Activated naive CD8-positive, alpha-beta T cell treated with anti-CD3 and anti-CD28 coated beads, Interleukin-2, amount 50 U/mL, for 24 hours (primary cell): ENCODE measurements around the gene AHSA1.

Experiments used
- ATAC-seq: fragments of 150-1000 bp; cut with Tn5 transposase; one replicate; pipeline ENCODE4 v1.10.0; 2021
- DNase-seq: peaks from one replicate; pipeline ENCODE4 v3.0.0; 2021
- H3K27ac Mint-ChIP-seq: one replicate; pipeline ENCODE4 v1.8.0; 2021; ENCODE audit warnings: mild to moderate bottlenecking, mixed read lengths
- H3K27me3 Mint-ChIP-seq: one replicate; pipeline ENCODE4 v1.8.0; 2021; ENCODE audit warnings: mixed read lengths
- H3K36me3 Mint-ChIP-seq: one replicate; pipeline ENCODE4 v1.8.0; 2021; ENCODE audit warnings: low read depth, mixed read lengths
- H3K4me1 Mint-ChIP-seq: one replicate; pipeline ENCODE4 v1.8.0; 2021; ENCODE audit warnings: mixed read lengths
- H3K4me3 Mint-ChIP-seq: one replicate; pipeline ENCODE4 v1.8.0; 2021; ENCODE audit warnings: mild to moderate bottlenecking, moderate library complexity, mixed read lengths
- H3K9me3 Mint-ChIP-seq: one replicate; pipeline ENCODE4 v1.8.0; 2021; ENCODE audit warnings: mixed read lengths

Gene AHSA1

GRCh38 chr14:77485901-77486678, 28.2 kb downstream of the AHSA1 start:
- Mint-ChIP-seq H3K27ac (no peak overlapping the region), H3K9me3 (no peaks in the 10 kb centered on the region), H3K4me1 (no peaks in the 10 kb centered on the region), H3K27me3 (no peaks in the 10 kb centered on the region), H3K36me3 (no peaks in the 10 kb centered on the region), H3K4me3 (no peak overlapping the region)
- ATAC-seq: no peak
- DNase-seq: no peak

DNA sequence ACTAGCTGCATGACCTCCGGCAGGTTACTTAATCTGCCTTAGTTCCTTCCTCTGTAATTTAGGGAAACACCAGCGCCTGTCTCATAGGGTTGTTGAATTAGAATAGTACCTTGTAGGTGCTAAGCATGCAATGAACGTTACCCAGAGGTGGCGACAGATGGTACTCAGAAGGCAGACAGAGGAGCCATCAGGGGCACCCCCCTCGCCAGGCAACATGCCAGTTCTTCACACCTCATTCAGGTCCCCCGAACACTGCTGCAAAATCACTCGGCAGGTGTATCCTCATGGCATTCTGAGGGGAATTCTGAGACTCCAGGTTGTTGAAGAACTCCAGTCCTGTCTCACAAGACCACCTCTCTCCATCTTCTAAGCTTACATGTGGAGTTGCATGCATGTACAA, 30.7 kb downstream of the AHSA1 start:
- Mint-ChIP-seq H3K36me3 (no peaks in the 10 kb centered on the region), H3K27me3 (no peaks in the 10 kb centered on the region), H3K27ac (no peak overlapping the region), H3K4me1 (no peaks in the 10 kb centered on the region), H3K4me3 (no peak overlapping the region), H3K9me3 (no peaks in the 10 kb centered on the region)
- no peak for ATAC-seq
- no peak for DNase-seq

- Mint-ChIP-seq H3K9me3 (no peaks in the 10 kb centered on the region), H3K27me3 (no peaks in the 10 kb centered on the region), H3K27ac (no peak overlapping the region), H3K4me3 (no peak overlapping the region), H3K4me1 (no peaks in the 10 kb centered on the region), H3K36me3 (no peaks in the 10 kb centered on the region)
- DNase-seq: no peak
- ATAC-seq: no peak
Observed at GRCh38 chr14:77489041-77489440, 31.1 kb downstream of the AHSA1 start.

GRCh38 chr14:77490347-77490986, 32.6 kb downstream of the AHSA1 start:
- Mint-ChIP-seq H3K4me3 (no peak overlapping the region), H3K27me3 (no peaks in the 10 kb centered on the region), H3K4me1 (no peaks in the 10 kb centered on the region), H3K9me3 (no peaks in the 10 kb centered on the region), H3K36me3 (no peaks in the 10 kb centered on the region), H3K27ac (no peak overlapping the region)
- ATAC-seq: no peak
- DNase-seq: no peak

DNA sequence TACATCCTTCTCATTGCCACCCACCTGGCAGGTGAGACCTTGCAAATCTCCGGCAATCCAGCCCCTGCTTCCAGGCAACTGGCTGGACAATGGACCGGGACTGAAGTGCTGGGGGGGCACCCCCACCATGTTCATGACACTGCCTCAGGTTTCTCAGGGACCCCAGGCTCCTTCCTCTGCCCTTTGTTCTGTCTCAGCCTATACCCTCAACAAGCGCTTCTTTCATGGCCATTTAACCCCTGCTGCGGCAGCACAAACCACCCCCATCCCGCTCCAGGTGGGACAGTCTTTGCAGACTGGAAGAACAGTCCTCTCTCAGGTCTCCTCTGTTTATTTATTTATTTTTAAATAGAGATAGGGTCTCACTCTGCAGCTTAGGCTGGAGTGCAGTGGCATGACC, 33.2 kb downstream of the AHSA1 start:
- no peaks in the 10 kb centered on the region for H3K4me1 Mint-ChIP-seq
- H3K36me3 Mint-ChIP-seq: no peaks in the 10 kb centered on the region
- no peak overlapping the region for H3K27ac Mint-ChIP-seq
- DNase-seq: no peak
- no peak for ATAC-seq
- no peak overlapping the region for H3K4me3 Mint-ChIP-seq
- H3K9me3 Mint-ChIP-seq: no peaks in the 10 kb centered on the region
- peaks cover 4% of the 10 kb centered on the region for H3K27me3 Mint-ChIP-seq

DNA sequence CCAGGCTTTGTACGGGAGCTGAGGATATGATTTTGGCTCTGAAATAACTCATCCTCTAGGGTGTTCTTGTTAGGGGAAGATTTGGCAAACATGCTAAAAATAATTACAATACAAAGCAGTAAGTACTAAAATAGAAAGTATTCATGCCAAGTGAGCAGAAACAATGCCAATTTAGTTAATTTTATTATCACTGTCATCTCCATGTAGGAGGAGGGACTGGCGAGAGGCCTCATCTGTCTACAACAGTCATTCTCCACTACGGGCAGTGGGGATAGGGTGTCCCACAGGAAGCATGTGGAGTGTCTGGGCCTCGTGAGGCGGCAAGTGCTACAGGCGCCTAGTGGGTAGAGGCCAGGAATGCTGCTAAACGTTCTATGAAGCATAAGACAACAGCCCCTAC, 37.4 kb downstream of the AHSA1 start:
- Mint-ChIP-seq H3K36me3 (no peaks in the 10 kb centered on the region), H3K27ac (no peak overlapping the region), H3K4me3 (no peak overlapping the region), H3K4me1 (peaks cover 6% of the 10 kb centered on the region), H3K9me3 (no peaks in the 10 kb centered on the region), H3K27me3 (peaks cover 31% of the 10 kb centered on the region)
- ATAC-seq (no peak), DNase-seq (no peak)

DNA sequence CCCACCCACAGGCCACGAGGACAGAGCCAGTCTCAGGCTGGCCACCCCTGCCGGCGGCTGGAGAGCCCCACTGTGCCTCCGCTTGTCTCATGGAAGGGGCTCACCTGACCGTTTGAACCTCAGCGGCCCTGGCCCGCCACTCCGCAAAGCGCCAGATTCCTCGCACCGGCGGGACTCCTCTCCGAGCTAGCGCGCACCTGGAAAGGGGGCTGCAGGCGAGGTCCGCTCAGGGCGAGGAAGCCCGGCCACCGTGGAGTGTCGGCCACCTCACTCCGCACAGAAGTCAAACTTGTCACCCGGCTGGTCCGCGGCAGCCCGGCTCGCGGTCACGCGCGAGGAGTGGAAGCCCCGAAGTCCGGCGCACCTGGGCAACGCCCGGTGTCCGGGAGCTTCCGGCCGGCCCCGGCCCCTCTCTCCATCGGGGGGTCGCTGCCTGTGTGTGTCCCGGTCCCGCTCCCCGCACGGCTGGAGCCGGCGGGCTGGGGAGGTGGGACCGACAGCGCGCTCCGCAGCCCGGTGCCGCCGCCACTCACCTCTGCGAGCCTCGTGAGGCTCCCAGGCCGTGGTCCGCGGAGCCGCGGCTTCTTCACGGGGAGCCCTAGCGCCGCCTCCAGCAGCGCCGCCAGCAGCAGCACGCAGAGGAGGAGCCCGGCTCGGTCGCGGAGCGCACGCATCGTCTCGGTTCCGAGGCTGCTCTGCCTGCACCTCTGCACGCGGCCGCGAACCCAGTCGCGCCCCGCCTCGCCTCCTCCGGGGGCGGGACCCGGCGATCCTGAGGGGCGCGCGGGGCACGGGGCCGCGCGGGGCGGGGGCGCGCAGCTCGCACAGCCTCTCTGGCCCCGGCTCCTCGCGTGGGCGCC, 40.5 kb downstream of the AHSA1 start, which contains the start of gene ISM2:
Gene ISM2 (minus strand): TSS at position 697 of the 860 bp plus-strand sequence. CDS start 23 bp downstream, at position 674.
- Mint-ChIP-seq H3K27me3 (peaks cover 35% of the 10 kb centered on the region), H3K9me3 (peaks cover 4% of the 10 kb centered on the region), H3K4me1 (peaks cover 6% of the 10 kb centered on the region), H3K27ac (no peak within 1 kb of the TSS), H3K36me3 (peaks cover 3% of the 10 kb centered on the region), H3K4me3 (peak within 1 kb of the TSS; percentile 59)
- ATAC-seq (peak; percentile 78), DNase-seq (peak; percentile 48)

- DNase-seq (peak; percentile 4), ATAC-seq (peak; percentile 16)
- Mint-ChIP-seq H3K9me3 (peaks cover 5% of the 10 kb centered on the region), H3K4me1 (peaks cover 6% of the 10 kb centered on the region), H3K27ac (no peak overlapping the region), H3K36me3 (peaks cover 4% of the 10 kb centered on the region), H3K4me3 (peak overlapping the region; percentile 53), H3K27me3 (peaks cover 35% of the 10 kb centered on the region)
Observed at GRCh38 chr14:77498984-77499527, 41.2 kb downstream of the AHSA1 start.

GRCh38 chr14:77502109-77502782, 44.4 kb downstream of the AHSA1 start:
- no peak for DNase-seq
- Mint-ChIP-seq H3K4me1 (peaks cover 6% of the 10 kb centered on the region), H3K36me3 (peaks cover 6% of the 10 kb centered on the region), H3K27ac (no peak overlapping the region), H3K9me3 (peaks cover 5% of the 10 kb centered on the region), H3K4me3 (no peak overlapping the region), H3K27me3 (peaks cover 26% of the 10 kb centered on the region)
- ATAC-seq: no peak

- Mint-ChIP-seq H3K9me3 (peaks cover 5% of the 10 kb centered on the region), H3K4me3 (no peak overlapping the region), H3K27me3 (peaks cover 17% of the 10 kb centered on the region), H3K27ac (no peak overlapping the region), H3K4me1 (peaks cover 2% of the 10 kb centered on the region), H3K36me3 (peaks cover 8% of the 10 kb centered on the region)
- DNase-seq (no peak), ATAC-seq (no peak)
Observed at GRCh38 chr14:77503138-77503537, 45.2 kb downstream of the AHSA1 start.

- H3K9me3 Mint-ChIP-seq: peaks cover 5% of the 10 kb centered on the region
- ATAC-seq: no peak
- peaks cover 7% of the 10 kb centered on the region for H3K27me3 Mint-ChIP-seq
- H3K4me3 Mint-ChIP-seq: no peak overlapping the region
- H3K36me3 Mint-ChIP-seq: peaks cover 11% of the 10 kb centered on the region
- H3K4me1 Mint-ChIP-seq: no peaks in the 10 kb centered on the region
- no peak overlapping the region for H3K27ac Mint-ChIP-seq
- no peak for DNase-seq
Observed at GRCh38 chr14:77505031-77505430, 47.1 kb downstream of the AHSA1 start.

DNA sequence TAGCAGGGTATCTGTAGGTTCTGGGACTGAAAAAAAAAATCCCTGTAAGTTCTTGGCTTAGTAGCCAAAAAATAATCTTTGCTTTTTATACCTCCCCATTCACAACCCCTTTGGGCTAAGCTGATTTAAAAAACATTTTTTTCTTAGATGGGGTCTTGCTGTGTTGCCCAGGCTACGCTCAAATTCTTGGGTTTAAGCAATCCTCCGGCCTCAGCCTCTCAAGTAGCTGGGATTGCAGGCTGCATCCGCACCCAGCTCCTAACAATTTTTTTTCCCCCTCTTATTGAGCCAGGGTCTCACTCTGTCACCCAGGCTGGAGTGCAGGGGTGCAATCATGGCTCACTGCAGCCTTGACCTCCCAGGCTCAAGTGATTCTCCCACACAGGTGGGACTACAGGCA, 49.9 kb downstream of the AHSA1 start:
- no peaks in the 10 kb centered on the region for H3K27me3 Mint-ChIP-seq
- ATAC-seq (no peak), DNase-seq (no peak)
- H3K4me3 Mint-ChIP-seq: no peak overlapping the region
- H3K27ac Mint-ChIP-seq: no peak overlapping the region
- H3K4me1 Mint-ChIP-seq: no peaks in the 10 kb centered on the region
- H3K36me3 Mint-ChIP-seq: peaks cover 25% of the 10 kb centered on the region
- H3K9me3 Mint-ChIP-seq: peaks cover 5% of the 10 kb centered on the region

DNA sequence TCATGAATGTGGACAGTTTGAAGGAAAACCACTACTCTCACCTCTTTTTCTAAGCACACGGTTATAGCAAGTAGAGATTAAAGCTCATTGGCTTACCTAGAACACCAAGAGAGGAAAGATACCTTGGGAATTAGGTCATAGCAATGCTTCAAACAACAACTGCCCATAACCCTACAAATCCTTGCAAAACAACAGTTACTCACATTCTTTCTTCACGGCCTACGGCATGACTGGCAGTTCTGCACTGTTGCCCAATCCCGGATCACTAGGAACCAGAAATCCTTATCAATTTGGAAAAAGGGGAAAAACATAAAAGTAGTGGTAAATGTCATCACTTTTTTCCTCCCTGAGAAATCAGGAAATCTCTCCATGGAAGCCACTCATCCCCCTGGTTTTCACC, 50.4 kb downstream of the AHSA1 start:
- Mint-ChIP-seq H3K4me3 (no peak overlapping the region), H3K27ac (no peak overlapping the region), H3K9me3 (peaks cover 2% of the 10 kb centered on the region), H3K27me3 (no peaks in the 10 kb centered on the region), H3K36me3 (peaks cover 23% of the 10 kb centered on the region), H3K4me1 (no peaks in the 10 kb centered on the region)
- DNase-seq: no peak
- ATAC-seq: no peak

GRCh38 chr14:77508876-77509275, 51.0 kb downstream of the AHSA1 start:
- ATAC-seq (no peak), DNase-seq (no peak)
- H3K4me3 Mint-ChIP-seq: no peak overlapping the region
- peaks cover 21% of the 10 kb centered on the region for H3K36me3 Mint-ChIP-seq
- no peak overlapping the region for H3K27ac Mint-ChIP-seq
- H3K27me3 Mint-ChIP-seq: no peaks in the 10 kb centered on the region
- no peaks in the 10 kb centered on the region for H3K4me1 Mint-ChIP-seq
- no peaks in the 10 kb centered on the region for H3K9me3 Mint-ChIP-seq
